ENCODE measurements around the gene TEX22.

The TEX22 gene

DNA sequence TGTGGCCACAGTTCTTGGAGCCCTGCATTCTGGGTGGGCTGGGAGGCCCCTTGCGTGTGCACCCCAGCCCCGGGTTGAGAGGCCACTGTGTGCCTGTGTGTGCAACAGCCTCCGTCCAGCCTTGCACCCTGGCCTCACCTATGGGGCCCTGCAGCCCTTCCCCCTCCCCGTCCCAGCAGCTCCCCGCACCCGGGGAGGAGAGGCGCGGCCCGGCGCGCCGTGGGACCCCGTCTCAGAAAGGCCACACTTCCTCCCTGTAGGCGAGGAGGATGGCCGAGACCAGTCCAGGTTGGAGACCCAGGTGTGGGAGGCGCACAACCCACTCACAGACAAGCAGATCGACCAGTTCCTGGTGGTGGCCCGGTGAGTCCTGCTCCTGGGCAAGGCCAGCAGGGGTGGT lies 59.7 kb downstream of the TEX22 start:
- Histone ChIP-seq H3K9ac (ENCODE audit: low read length) (no peak overlapping the region), H3K9me2 (ENCODE audit: low read depth, low read length) (no peaks in the 10 kb centered on the region), H3K27me3 (ENCODE audit: insufficient read depth, low read length) (no peaks in the 10 kb centered on the region), H3K36me3 (ENCODE audit: insufficient read depth, low read length) (peaks cover 84% of the 10 kb centered on the region), H3K79me2 (ENCODE audit: insufficient read depth, low read length) (no peaks in the 10 kb centered on the region), H3K9me3 (ENCODE audit: low read length) (no peaks in the 10 kb centered on the region), H3K4me1 (ENCODE audit: insufficient read depth, low read length, severe bottlenecking) (no peaks in the 10 kb centered on the region), H3K4me2 (ENCODE audit: low read length) (no peak overlapping the region), H3F3A (ENCODE audit: insufficient read depth, low read length) (no peaks in the 10 kb centered on the region), H2AFZ (ENCODE audit: low read length) (no peak overlapping the region), H3K4me3 (ENCODE audit: low read depth, low read length, poor library complexity, severe bottlenecking) (no peak overlapping the region), H3K27ac (ENCODE audit: low read depth, low read length, poor library complexity, severe bottlenecking) (no peak overlapping the region), H4K20me1 (ENCODE audit: insufficient read depth, low read length) (no peaks in the 10 kb centered on the region)
- TF ChIP-seq EZH2 (IDR thresholded peaks at IDR 0.05; ENCODE audit: borderline replicate concordance, low read length), result no peak
- TF ChIP-seq, protein P1, sequence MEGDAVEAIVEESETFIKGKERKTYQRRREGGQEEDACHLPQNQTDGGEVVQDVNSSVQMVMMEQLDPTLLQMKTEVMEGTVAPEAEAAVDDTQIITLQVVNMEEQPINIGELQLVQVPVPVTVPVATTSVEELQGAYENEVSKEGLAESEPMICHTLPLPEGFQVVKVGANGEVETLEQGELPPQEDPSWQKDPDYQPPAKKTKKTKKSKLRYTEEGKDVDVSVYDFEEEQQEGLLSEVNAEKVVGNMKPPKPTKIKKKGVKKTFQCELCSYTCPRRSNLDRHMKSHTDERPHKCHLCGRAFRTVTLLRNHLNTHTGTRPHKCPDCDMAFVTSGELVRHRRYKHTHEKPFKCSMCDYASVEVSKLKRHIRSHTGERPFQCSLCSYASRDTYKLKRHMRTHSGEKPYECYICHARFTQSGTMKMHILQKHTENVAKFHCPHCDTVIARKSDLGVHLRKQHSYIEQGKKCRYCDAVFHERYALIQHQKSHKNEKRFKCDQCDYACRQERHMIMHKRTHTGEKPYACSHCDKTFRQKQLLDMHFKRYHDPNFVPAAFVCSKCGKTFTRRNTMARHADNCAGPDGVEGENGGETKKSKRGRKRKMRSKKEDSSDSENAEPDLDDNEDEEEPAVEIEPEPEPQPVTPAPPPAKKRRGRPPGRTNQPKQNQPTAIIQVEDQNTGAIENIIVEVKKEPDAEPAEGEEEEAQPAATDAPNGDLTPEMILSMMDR (IDR thresholded peaks at IDR 0.05; ENCODE audit: low read length), result no peak

DNA sequence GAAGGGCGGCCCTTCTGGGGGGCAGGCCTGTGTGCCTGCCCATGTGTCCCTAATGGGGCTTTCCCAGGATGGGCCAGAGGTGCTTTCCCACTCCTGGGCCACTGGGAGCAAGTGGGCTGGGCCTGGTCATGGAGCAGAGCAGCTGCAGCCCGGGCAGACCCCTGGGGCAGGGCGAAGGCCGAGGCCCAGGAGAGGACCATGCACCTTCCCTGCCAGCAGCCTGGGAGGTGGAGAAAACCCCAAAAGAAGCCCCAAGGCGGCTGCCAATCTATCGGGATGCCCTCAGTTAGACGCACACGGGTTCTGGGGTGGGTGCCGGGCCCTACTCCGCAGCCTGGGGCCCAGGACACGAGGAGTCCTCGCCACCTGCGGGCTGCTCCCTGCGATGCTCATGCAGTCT lies 60.2 kb downstream of the TEX22 start:
- Histone ChIP-seq H3K9me3 (ENCODE audit: low read length) (no peaks in the 10 kb centered on the region), H3K9ac (ENCODE audit: low read length) (no peak overlapping the region), H3K4me2 (ENCODE audit: low read length) (no peak overlapping the region), H3K4me3 (ENCODE audit: low read depth, low read length, poor library complexity, severe bottlenecking) (no peak overlapping the region), H3K27ac (ENCODE audit: low read depth, low read length, poor library complexity, severe bottlenecking) (no peak overlapping the region), H3K4me1 (ENCODE audit: insufficient read depth, low read length, severe bottlenecking) (no peaks in the 10 kb centered on the region), H3K9me2 (ENCODE audit: low read depth, low read length) (no peaks in the 10 kb centered on the region), H3K79me2 (ENCODE audit: insufficient read depth, low read length) (no peaks in the 10 kb centered on the region), H3F3A (ENCODE audit: insufficient read depth, low read length) (no peaks in the 10 kb centered on the region), H4K20me1 (ENCODE audit: insufficient read depth, low read length) (no peaks in the 10 kb centered on the region), H3K36me3 (ENCODE audit: insufficient read depth, low read length) (peaks cover 84% of the 10 kb centered on the region), H3K27me3 (ENCODE audit: insufficient read depth, low read length) (no peaks in the 10 kb centered on the region), H2AFZ (ENCODE audit: low read length) (no peak overlapping the region)
- TF ChIP-seq, protein P1 (IDR thresholded peaks at IDR 0.05; ENCODE audit: low read length), result no peak
- TF ChIP-seq EZH2 (IDR thresholded peaks at IDR 0.05; ENCODE audit: borderline replicate concordance, low read length), result no peak

DNA sequence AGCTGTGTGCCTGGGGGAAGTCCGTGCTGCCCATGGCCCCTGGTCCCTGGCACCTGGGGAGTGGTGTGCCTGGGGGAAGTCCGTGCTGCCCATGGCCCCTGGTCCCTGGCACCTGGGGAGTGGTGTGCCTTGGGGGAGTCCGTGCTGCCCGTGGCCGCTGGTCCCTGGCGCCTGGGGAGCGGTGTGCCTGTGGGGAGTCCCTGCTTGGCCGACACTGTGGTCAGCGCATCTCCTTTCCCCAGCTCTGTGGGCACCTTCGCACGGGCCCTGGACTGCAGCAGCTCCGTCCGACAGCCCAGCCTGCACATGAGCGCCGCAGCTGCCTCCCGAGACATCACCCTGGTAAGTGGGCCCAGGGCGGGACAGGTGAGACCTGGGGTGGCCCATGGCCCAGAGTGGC lies 61.8 kb downstream of the TEX22 start:
- no peak overlapping the region for H3K27ac ChIP-seq (ENCODE audit: low read depth, low read length, poor library complexity, severe bottlenecking)
- no peaks in the 10 kb centered on the region for H4K20me1 ChIP-seq (ENCODE audit: insufficient read depth, low read length)

More for the DNA sequence above, 61.8 kb downstream of the TEX22 start:
- no peaks in the 10 kb centered on the region for H3F3A ChIP-seq (ENCODE audit: insufficient read depth, low read length)
- H3K9me2 ChIP-seq (ENCODE audit: low read depth, low read length), result no peaks in the 10 kb centered on the region
- H2AFZ ChIP-seq (ENCODE audit: low read length), result no peak overlapping the region
- no peaks in the 10 kb centered on the region for H3K79me2 ChIP-seq (ENCODE audit: insufficient read depth, low read length)
- no peaks in the 10 kb centered on the region for H3K9me3 ChIP-seq (ENCODE audit: low read length)
- H3K4me2 ChIP-seq (ENCODE audit: low read length), result no peak overlapping the region
- no peak overlapping the region for H3K9ac ChIP-seq (ENCODE audit: low read length)
- H3K4me3 ChIP-seq (ENCODE audit: low read depth, low read length, poor library complexity, severe bottlenecking), result no peak overlapping the region
- TF ChIP-seq, protein P1 (IDR thresholded peaks at IDR 0.05; ENCODE audit: low read length), result no peak
- TF ChIP-seq EZH2 (IDR thresholded peaks at IDR 0.05; ENCODE audit: borderline replicate concordance, low read length), result no peak
- no peaks in the 10 kb centered on the region for H3K27me3 ChIP-seq (ENCODE audit: insufficient read depth, low read length)
- H3K36me3 ChIP-seq (ENCODE audit: insufficient read depth, low read length), result peaks cover 84% of the 10 kb centered on the region
- no peaks in the 10 kb centered on the region for H3K4me1 ChIP-seq (ENCODE audit: insufficient read depth, low read length, severe bottlenecking)
